ENCODE measurements around the gene WWOX. TPM values are rescaled to one million over a fixed set of nuclear protein-coding genes. Genes with fewer than 3 reads are reported as not detected.

The WWOX gene
- total RNA-seq, 2 experiments from 2014 or later, result 14.3 to 16.5 TPM

DNA sequence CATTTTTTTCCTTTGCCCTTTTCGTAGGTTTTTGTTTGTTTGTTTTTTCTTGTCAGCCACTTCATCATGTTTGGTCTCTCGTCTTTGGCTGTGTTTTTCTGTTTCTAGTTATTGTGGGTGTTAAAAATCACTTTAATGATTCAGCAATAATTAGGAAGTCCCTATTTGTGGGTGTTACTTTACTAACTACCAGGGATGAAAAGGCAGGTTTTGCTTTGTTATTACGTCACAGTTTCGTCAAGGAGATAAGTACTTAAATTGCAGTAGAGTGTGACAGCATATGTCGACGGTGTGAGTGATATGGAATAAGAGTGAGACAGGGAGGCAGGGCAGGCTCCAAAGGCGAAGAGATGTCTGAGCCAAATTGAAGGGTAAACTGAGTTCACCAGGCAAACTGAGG is 479.6 kb downstream of the WWOX start:
- no peak overlapping the region for H3K27ac Mint-ChIP-seq
- ChIA-PET CTCF (no interaction called here), POLR2A (no interaction called here)
- no peaks in the 10 kb centered on the region for H3K36me3 Mint-ChIP-seq
- H3K27me3 Mint-ChIP-seq, result no peaks in the 10 kb centered on the region
- no peaks in the 10 kb centered on the region for H3K9me3 Mint-ChIP-seq
- no peak overlapping the region for H3K4me3 Mint-ChIP-seq
- intact Hi-C loops (cut with micrococcal nuclease), result loop anchor here (10.0 kb wide), 1 partner anchor 196 kb away; no protein-coding TSS in a partner anchor
- H3K4me1 Mint-ChIP-seq (ENCODE audit: low read depth), result peaks cover 13% of the 10 kb centered on the region
- no peak for DNase-seq

DNA sequence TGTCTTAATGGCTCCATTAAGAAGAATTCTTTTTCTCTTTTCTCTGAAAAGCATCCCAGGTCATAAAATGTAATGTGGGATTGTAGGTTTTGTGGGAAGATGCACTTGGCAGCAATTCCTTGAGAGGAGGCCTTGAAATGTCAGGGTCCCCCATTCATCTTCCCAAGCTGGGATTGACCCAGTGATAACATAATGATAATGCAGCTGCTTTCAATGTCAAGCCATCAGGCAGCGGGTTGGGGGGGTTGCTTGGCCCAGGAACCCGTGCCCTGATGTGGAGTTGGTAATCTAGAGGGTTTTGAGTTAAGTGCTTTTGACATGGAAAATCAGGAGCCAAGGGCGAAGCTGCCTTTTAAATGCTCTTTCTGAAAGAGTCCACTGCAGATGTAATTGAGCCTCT is 484.0 kb downstream of the WWOX start:
- DNase-seq, result no peak
- ChIA-PET POLR2A (interaction anchor here (0.9 kb wide), 1 partner anchor 310 kb away, joined by 3 read pairs; no protein-coding TSS in a partner anchor), CTCF (no interaction called here)
- Mint-ChIP-seq H3K9me3 (no peaks in the 10 kb centered on the region), H3K36me3 (no peaks in the 10 kb centered on the region), H3K27ac (no peak overlapping the region), H3K4me1 (ENCODE audit: low read depth) (no peaks in the 10 kb centered on the region), H3K27me3 (no peaks in the 10 kb centered on the region), H3K4me3 (no peak overlapping the region)
- intact Hi-C loops (cut with micrococcal nuclease), result no loop called here

DNA sequence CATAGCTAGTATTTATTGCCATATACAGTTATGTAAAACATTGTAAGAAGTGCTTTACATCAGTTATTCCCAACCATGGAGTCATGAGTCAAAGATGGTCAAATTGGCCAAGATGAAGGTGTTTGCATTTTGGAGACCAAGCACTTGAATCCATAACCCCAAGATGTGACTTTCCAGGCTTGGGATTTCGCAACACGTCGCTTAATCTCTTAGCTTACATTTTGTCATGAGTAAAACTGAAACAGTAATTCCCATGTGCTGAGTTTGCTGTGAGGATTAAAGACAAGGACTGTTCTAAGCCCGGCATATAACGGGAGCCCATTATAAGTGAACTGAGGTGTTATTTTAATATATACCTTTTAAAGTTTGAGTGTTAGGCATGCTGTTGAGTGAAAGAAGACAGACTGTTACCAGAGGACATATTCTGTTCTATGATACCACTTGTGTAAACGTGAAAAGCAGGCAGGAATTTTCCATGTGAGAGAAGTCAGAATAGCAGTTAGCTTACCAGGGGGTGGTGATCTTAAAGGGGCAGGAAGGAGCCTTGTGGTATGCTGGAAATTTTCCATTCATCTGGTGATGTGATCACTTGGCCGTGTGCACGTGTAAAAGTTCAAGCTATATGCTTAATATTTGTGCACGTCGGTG is 484.9 kb downstream of the WWOX start:
- Mint-ChIP-seq H3K4me3 (no peak overlapping the region), H3K36me3 (no peaks in the 10 kb centered on the region), H3K27me3 (no peaks in the 10 kb centered on the region), H3K4me1 (ENCODE audit: low read depth) (no peaks in the 10 kb centered on the region), H3K9me3 (no peaks in the 10 kb centered on the region), H3K27ac (no peak overlapping the region)
- ChIA-PET POLR2A (no interaction called here), CTCF (interaction anchor here (0.6 kb wide), 1 partner anchor 83 kb away, joined by 3 read pairs; no protein-coding TSS in a partner anchor)
- DNase-seq, result no peak
- intact Hi-C loops (cut with micrococcal nuclease), result no loop called here

GRCh38 chr16:78584991-78585390 is 485.5 kb downstream of the WWOX start:
- Mint-ChIP-seq H3K36me3 (no peaks in the 10 kb centered on the region), H3K9me3 (no peaks in the 10 kb centered on the region), H3K27ac (no peak overlapping the region), H3K4me3 (no peak overlapping the region), H3K4me1 (ENCODE audit: low read depth) (no peaks in the 10 kb centered on the region), H3K27me3 (no peaks in the 10 kb centered on the region)
- CTCF ChIA-PET, result interaction anchor here (0.6 kb wide), 1 partner anchor 84 kb away, joined by 3 read pairs; no protein-coding TSS in a partner anchor
- DNase-seq, result no peak
- POLR2A ChIA-PET, result no interaction called here
- intact Hi-C loops (cut with micrococcal nuclease), result no loop called here

DNA sequence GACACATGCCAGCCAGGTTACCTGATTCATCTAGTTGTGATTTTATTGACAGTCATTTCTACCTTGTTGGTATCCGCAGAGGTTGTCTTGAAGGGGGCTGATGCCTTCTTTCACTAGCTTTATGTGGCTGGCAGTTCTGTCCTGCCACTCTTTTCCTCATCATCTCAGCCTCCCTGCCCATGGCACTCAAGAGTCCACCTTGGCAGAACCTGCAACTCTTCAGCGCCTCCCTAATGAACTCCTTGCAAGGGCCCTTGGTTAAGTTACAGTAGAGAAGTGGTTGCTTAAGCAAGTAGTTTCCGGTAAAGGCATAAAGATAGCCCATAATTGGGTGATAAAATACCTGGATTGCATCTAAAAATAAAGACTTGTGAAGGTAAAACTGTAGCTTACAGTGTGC is 489.9 kb downstream of the WWOX start:
- intact Hi-C loops (cut with micrococcal nuclease), result no loop called here
- no peaks in the 10 kb centered on the region for H3K9me3 Mint-ChIP-seq
- CTCF ChIA-PET, result interaction anchor here (1.1 kb wide), 1 partner anchor 14 kb away, joined by 3 read pairs; no protein-coding TSS in a partner anchor
- no peak for DNase-seq
- H3K27ac Mint-ChIP-seq, result no peak overlapping the region
- POLR2A ChIA-PET, result no interaction called here
- H3K36me3 Mint-ChIP-seq, result no peaks in the 10 kb centered on the region
- no peaks in the 10 kb centered on the region for H3K4me1 Mint-ChIP-seq (ENCODE audit: low read depth)
- no peaks in the 10 kb centered on the region for H3K27me3 Mint-ChIP-seq
- no peak overlapping the region for H3K4me3 Mint-ChIP-seq

DNA sequence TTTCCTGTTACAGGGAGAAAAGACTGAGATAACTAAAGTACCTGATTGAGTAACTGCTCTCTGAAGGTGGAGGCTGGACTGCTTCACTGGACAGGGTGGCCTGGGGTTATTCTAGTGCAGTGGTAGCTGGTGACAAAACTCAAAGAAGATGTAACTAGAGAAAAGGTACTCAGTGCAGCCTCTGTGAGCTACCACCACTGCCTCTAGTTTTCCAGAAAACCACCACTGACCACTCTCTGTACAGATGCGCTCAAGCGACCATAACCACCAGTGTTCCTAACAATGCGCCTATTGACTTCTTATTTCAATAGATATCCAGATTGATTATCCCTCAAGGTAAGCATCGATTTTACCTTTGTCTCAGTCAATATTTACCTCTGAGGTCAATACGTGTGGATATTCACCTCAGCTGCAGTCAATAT is 492.2 kb downstream of the WWOX start:
- no peak for DNase-seq
- Mint-ChIP-seq H3K4me3 (no peak overlapping the region), H3K4me1 (ENCODE audit: low read depth) (no peaks in the 10 kb centered on the region), H3K36me3 (no peaks in the 10 kb centered on the region), H3K9me3 (no peaks in the 10 kb centered on the region), H3K27ac (no peak overlapping the region), H3K27me3 (no peaks in the 10 kb centered on the region)
- ChIA-PET POLR2A (no interaction called here), CTCF (no interaction called here)
- intact Hi-C loops (cut with micrococcal nuclease), result no loop called here

DNA sequence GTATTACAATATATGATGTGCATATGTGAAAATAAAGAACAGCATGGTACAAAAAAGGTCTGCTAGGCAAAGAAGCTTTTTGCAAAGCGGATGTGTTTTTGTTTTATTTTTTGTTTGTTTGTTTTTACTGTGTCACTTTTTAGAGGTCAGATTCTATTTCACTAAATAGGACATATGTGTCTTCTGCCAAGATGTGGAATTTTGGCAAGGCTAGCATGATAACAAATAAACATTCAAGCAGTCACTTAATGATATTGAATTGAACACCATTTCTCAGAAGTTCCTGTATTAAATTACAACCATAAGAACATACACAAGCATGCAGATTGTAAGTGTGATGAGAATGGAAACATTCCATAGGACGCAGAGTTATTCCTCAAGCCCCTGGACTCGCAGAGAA is 492.7 kb downstream of the WWOX start:
- Mint-ChIP-seq H3K4me1 (ENCODE audit: low read depth) (no peaks in the 10 kb centered on the region), H3K4me3 (no peak overlapping the region), H3K27ac (no peak overlapping the region), H3K9me3 (no peaks in the 10 kb centered on the region), H3K36me3 (no peaks in the 10 kb centered on the region), H3K27me3 (no peaks in the 10 kb centered on the region)
- intact Hi-C loops (cut with micrococcal nuclease), result no loop called here
- no peak for DNase-seq
- ChIA-PET POLR2A (no interaction called here), CTCF (no interaction called here)

DNA sequence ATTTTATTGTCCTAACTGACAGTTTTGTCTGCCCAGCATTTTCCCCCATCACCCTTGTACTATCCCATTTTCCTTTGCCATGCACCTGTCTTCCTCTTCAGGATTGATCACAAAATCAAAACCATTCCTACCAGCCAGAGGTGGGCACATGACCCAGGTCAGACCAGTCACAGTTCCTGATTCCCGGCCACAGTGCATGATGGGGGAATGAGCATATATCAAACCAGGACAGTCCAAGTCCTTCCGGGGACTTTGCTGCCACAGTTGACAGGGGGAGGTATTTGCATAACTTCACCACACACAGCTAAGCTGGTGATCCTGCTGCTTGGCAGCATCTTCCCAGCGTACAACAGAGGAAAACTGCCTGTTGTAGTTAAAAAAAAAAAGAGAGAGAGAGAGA is 493.9 kb downstream of the WWOX start:
- H3K9me3 Mint-ChIP-seq, result no peaks in the 10 kb centered on the region
- intact Hi-C loops (cut with micrococcal nuclease), result no loop called here
- H3K4me1 Mint-ChIP-seq (ENCODE audit: low read depth), result no peaks in the 10 kb centered on the region
- H3K27me3 Mint-ChIP-seq, result no peaks in the 10 kb centered on the region
- H3K27ac Mint-ChIP-seq, result no peak overlapping the region
- no peaks in the 10 kb centered on the region for H3K36me3 Mint-ChIP-seq
- no peak for DNase-seq
- ChIA-PET CTCF (no interaction called here), POLR2A (no interaction called here)
- H3K4me3 Mint-ChIP-seq, result no peak overlapping the region

DNA sequence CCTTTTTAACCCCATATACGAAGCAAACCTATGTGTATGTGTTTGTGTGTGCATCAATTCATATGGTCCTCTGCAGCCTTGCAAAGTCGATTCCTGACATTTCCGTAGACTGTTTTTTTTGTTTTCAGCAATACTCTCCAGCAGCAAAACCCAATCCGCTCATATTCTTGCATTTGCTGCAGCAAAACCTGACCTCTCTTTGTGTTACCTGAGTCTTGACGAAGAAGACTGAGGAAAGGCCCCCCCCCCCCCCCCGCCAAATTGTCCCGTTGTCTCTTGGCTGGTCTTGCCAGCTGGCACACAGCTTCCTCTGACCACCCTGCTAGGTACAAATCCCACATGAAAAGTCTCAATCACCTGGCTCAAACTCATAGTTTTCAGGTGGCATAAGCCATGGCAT is 494.7 kb downstream of the WWOX start:
- no peak for DNase-seq
- CTCF ChIA-PET, result no interaction called here
- Mint-ChIP-seq H3K27me3 (no peaks in the 10 kb centered on the region), H3K36me3 (no peaks in the 10 kb centered on the region), H3K4me1 (ENCODE audit: low read depth) (no peaks in the 10 kb centered on the region), H3K4me3 (no peak overlapping the region), H3K27ac (no peak overlapping the region), H3K9me3 (no peaks in the 10 kb centered on the region)
- POLR2A ChIA-PET, result no interaction called here
- intact Hi-C loops (cut with micrococcal nuclease), result no loop called here

GRCh38 chr16:78596348-78596995 is 497.0 kb downstream of the WWOX start:
- POLR2A ChIA-PET, result no interaction called here
- Mint-ChIP-seq H3K27ac (no peak overlapping the region), H3K27me3 (no peaks in the 10 kb centered on the region), H3K9me3 (no peaks in the 10 kb centered on the region), H3K36me3 (no peaks in the 10 kb centered on the region), H3K4me1 (ENCODE audit: low read depth) (no peaks in the 10 kb centered on the region), H3K4me3 (no peak overlapping the region)
- intact Hi-C loops (cut with micrococcal nuclease), result no loop called here
- DNase-seq, result no peak
- CTCF ChIA-PET, result no interaction called here

DNA sequence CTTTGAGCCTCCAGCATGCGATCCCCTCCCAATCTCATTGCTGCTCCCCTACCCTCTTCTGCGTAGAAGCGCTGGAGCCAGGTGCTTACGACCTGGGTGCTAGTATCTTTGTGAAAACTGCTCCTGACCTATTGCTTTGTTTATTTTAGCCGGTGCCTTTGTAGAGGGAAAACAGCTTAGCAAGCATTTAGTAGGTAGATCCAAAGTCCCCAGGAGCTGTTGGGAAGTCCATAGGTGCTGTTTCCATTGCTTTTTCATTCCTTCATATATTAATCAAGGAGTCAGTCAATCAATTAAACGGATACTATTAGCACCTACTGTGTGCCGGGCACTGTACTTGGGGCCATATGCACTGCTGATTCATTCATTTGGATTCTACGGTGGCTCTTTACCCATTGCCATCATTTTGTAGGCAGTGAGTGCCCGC is 497.6 kb downstream of the WWOX start:
- ChIA-PET POLR2A (no interaction called here), CTCF (no interaction called here)
- H3K4me1 Mint-ChIP-seq (ENCODE audit: low read depth), result no peaks in the 10 kb centered on the region
- no peaks in the 10 kb centered on the region for H3K27me3 Mint-ChIP-seq
- no peaks in the 10 kb centered on the region for H3K9me3 Mint-ChIP-seq
- intact Hi-C loops (cut with micrococcal nuclease), result no loop called here
- no peak overlapping the region for H3K27ac Mint-ChIP-seq
- no peak for DNase-seq
- no peaks in the 10 kb centered on the region for H3K36me3 Mint-ChIP-seq
- no peak overlapping the region for H3K4me3 Mint-ChIP-seq

GRCh38 chr16:78597809-78598570 is 498.5 kb downstream of the WWOX start:
- no peaks in the 10 kb centered on the region for H3K27me3 Mint-ChIP-seq
- DNase-seq, result no peak
- H3K36me3 Mint-ChIP-seq, result no peaks in the 10 kb centered on the region
- CTCF ChIA-PET, result no interaction called here
- H3K27ac Mint-ChIP-seq, result no peak overlapping the region
- POLR2A ChIA-PET, result no interaction called here
- H3K4me3 Mint-ChIP-seq, result no peak overlapping the region
- no peaks in the 10 kb centered on the region for H3K9me3 Mint-ChIP-seq
- intact Hi-C loops (cut with micrococcal nuclease), result no loop called here
- H3K4me1 Mint-ChIP-seq (ENCODE audit: low read depth), result no peaks in the 10 kb centered on the region

DNA sequence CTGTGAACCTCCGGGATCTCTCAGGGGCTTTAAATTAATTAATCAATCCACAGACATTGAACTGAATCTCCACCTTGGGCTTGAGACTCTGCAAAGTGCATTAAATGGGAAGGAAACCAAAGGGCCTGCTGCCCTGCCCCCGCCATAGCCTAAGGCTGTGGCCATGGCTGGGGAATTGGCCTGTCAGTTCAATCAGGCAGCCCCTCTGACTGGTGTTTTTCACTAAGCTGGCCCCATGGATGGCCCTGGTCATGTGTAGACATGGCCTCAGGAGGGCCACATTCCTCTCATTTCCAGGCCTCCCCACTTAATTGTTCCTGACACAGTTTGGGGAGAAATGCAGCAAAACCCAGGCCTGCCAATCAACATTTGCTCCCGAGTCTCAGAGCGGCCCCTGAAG is 499.8 kb downstream of the WWOX start:
- Mint-ChIP-seq H3K9me3 (no peaks in the 10 kb centered on the region), H3K4me3 (no peak overlapping the region), H3K27ac (no peak overlapping the region), H3K36me3 (no peaks in the 10 kb centered on the region), H3K4me1 (ENCODE audit: low read depth) (no peaks in the 10 kb centered on the region), H3K27me3 (no peaks in the 10 kb centered on the region)
- no peak for DNase-seq
- intact Hi-C loops (cut with micrococcal nuclease), result no loop called here
- ChIA-PET POLR2A (no interaction called here), CTCF (no interaction called here)
